ENCODE data around the gene CDKN2AIP.

The CDKN2AIP gene

GRCh38 chr4:183412821-183413220 lies 31.6 kb upstream of the CDKN2AIP start:
- POLR2A ChIA-PET: no interaction called here
- WGBS (ENCODE audit: insufficient coverage): 84% methylated on average over 9 of the region's 11 CpGs
- Histone ChIP-seq H3K27me3 (replicated peaks in 2 of 5; ENCODE audit: control insufficient read depth in 4 of 5, insufficient read depth in 5 of 5, low read length in 4 of 5) (no peaks in the 10 kb centered on the region), H3K27ac (ENCODE audit: insufficient read depth in 1 of 2, low read depth in 1 of 2, low read length in 2 of 2, poor library complexity in 1 of 2, severe bottlenecking in 2 of 2) (no peak overlapping the region), H3K4me1 (ENCODE audit: control extremely low read depth in 1 of 4, control insufficient read depth in 4 of 4, insufficient read depth in 4 of 4, low read length in 3 of 4) (peaks cover 0 to 14% (median 9%) of the 10 kb centered on the region in 4 experiments), H3K36me3 (ENCODE audit: control insufficient read depth in 4 of 4, insufficient read depth in 4 of 4, low read length in 3 of 4) (no peaks in the 10 kb centered on the region), H3K4me3 (ENCODE audit: control insufficient read depth in 1 of 7, extremely low read depth in 1 of 7, insufficient read depth in 4 of 7, low read depth in 2 of 7, low read length in 6 of 7) (no peak overlapping the region), H3K9me3 (ENCODE audit: control extremely low read depth in 1 of 5, control insufficient read depth in 4 of 5, insufficient read depth in 2 of 5, low read depth in 1 of 5, low read length in 4 of 5) (no peaks in the 10 kb centered on the region)
- no peak for DNase-seq
- CTCF ChIA-PET: no interaction called here

DNA sequence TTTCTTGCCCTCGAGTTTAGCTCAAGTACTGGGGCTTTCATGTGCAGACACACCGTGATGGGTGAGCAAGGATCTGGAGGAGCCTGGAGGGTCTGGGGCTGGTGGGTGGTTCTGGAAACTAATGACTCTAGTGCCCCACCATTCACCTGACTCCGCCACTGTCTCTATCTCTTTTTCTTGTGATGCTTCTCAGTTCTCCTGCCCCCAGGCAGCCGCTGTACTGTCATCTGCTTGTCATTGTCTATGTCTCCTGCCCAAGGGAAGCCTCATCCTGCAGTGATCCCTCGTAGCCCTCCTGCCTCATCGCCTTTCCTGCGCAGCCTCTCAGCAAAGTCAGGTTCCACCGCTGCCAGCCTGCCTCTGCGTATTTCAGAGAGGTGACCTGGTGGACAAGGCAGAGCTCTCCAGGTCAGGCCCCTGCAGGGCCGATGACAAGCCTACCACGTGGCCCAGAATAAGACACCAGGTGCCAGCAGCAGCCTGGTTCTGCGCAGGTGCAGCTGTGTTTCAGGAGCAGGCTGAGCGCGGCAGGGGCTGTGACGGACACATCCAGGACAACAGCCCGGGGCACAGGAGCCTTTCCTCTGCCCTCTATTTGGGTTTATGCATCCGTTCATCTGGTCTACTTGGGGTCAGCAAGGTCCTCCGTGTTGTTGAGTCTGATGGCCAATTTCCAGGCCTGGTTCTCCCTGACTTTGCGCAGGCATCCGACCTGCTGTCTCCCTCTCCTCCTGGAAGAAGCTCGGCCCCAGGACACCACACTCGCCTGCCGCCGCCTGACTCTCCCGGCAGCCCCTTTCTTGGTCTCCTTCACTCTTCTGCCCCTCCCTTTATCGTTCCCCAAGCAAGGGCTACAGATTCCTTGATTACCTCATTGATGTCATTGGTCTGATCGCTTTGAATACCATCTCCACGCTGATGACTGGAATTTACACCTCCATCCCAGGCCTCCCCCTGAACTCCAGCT lies 30.9 kb upstream of the CDKN2AIP start:
- CTCF ChIA-PET: no interaction called here

GRCh38 chr4:183416879-183417755 lies 27.3 kb upstream of the CDKN2AIP start:
- POLR2A ChIA-PET: no interaction called here
- H3K27ac ChIP-seq (ENCODE audit: insufficient read depth in 1 of 2, low read depth in 1 of 2, low read length in 2 of 2, poor library complexity in 1 of 2, severe bottlenecking in 2 of 2): no peak overlapping the region
- no peaks in the 10 kb centered on the region for H3K27me3 ChIP-seq (replicated peaks in 2 of 5; ENCODE audit: control insufficient read depth in 4 of 5, insufficient read depth in 5 of 5, low read length in 4 of 5)
- CTCF ChIA-PET: interaction anchor here (2.0 kb wide), 1 partner anchor 10 kb away, joined by 9 read pairs; no protein-coding TSS in a partner anchor
- H3K9me3 ChIP-seq (ENCODE audit: control extremely low read depth in 1 of 5, control insufficient read depth in 4 of 5, insufficient read depth in 2 of 5, low read depth in 1 of 5, low read length in 4 of 5): no peaks in the 10 kb centered on the region
- H3K36me3 ChIP-seq (ENCODE audit: control insufficient read depth in 4 of 4, insufficient read depth in 4 of 4, low read length in 3 of 4): no peaks in the 10 kb centered on the region
- H3K4me1 ChIP-seq (ENCODE audit: control extremely low read depth in 1 of 4, control insufficient read depth in 4 of 4, insufficient read depth in 4 of 4, low read length in 3 of 4): no peaks in the 10 kb centered on the region
- WGBS (ENCODE audit: insufficient coverage): 94% methylated on average over 6 of the region's 10 CpGs
- no peak for DNase-seq
- H3K4me3 ChIP-seq (ENCODE audit: control insufficient read depth in 1 of 7, extremely low read depth in 1 of 7, insufficient read depth in 4 of 7, low read depth in 2 of 7, low read length in 6 of 7): no peak overlapping the region

More for the DNA sequence above, 30.9 kb upstream of the CDKN2AIP start:
- H3K4me3 ChIP-seq (ENCODE audit: control insufficient read depth in 1 of 7, extremely low read depth in 1 of 7, insufficient read depth in 4 of 7, low read depth in 2 of 7, low read length in 6 of 7): no peak overlapping the region
- no peaks in the 10 kb centered on the region for H3K36me3 ChIP-seq (ENCODE audit: control insufficient read depth in 4 of 4, insufficient read depth in 4 of 4, low read length in 3 of 4)
- 95% methylated on average over 28 of the region's 28 CpGs for WGBS (ENCODE audit: insufficient coverage)
- no peaks in the 10 kb centered on the region for H3K9me3 ChIP-seq (ENCODE audit: control extremely low read depth in 1 of 5, control insufficient read depth in 4 of 5, insufficient read depth in 2 of 5, low read depth in 1 of 5, low read length in 4 of 5)
- POLR2A ChIA-PET: no interaction called here
- peaks cover 0 to 9% (median 7%) of the 10 kb centered on the region in 4 experiments for H3K4me1 ChIP-seq (ENCODE audit: control extremely low read depth in 1 of 4, control insufficient read depth in 4 of 4, insufficient read depth in 4 of 4, low read length in 3 of 4)
- H3K27me3 ChIP-seq (replicated peaks in 2 of 5; ENCODE audit: control insufficient read depth in 4 of 5, insufficient read depth in 5 of 5, low read length in 4 of 5): no peaks in the 10 kb centered on the region
- no peak for DNase-seq
- no peak overlapping the region for H3K27ac ChIP-seq (ENCODE audit: insufficient read depth in 1 of 2, low read depth in 1 of 2, low read length in 2 of 2, poor library complexity in 1 of 2, severe bottlenecking in 2 of 2)

DNA sequence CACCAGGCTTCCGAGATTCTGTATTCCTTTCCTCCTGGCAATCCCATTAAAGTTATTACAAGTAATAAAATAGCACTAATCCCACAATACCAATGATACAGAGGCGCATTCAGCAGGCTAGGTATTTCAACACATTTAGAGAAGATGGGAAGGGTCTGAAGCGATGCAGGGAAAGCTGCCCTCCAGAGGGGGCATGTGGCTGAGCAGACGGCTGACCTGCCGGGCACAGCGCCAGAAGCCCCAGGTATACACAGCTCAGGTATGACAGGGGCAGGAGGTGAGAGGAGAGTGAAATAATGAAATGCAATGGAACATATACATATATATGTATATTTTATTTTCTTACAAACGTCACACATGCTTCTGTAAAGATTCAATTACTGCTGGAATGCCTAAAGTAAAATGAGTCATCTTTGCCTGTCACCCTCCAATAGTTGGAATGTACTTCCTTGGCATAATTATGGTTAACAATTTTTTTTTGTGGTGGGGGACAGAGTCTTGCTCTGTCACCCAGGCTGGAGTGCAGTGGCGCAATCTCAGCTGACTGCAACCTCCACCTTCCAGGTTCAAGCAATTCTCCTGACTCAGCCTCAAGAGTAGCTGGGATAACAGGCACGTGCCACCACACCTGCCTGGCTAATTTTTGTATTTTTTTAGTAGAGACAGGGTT lies 21.3 kb upstream of the CDKN2AIP start:
- no peak for DNase-seq
- WGBS (ENCODE audit: insufficient coverage): 97% methylated on average over 5 of the region's 9 CpGs
- Histone ChIP-seq H3K9me3 (ENCODE audit: control extremely low read depth in 1 of 5, control insufficient read depth in 4 of 5, insufficient read depth in 2 of 5, low read depth in 1 of 5, low read length in 4 of 5) (no peaks in the 10 kb centered on the region), H3K27ac (ENCODE audit: insufficient read depth in 1 of 2, low read depth in 1 of 2, low read length in 2 of 2, poor library complexity in 1 of 2, severe bottlenecking in 2 of 2) (no peak overlapping the region), H3K4me1 (ENCODE audit: control extremely low read depth in 1 of 4, control insufficient read depth in 4 of 4, insufficient read depth in 4 of 4, low read length in 3 of 4) (peaks cover 0 to 2% (median 0%) of the 10 kb centered on the region in 4 experiments), H3K4me3 (ENCODE audit: control insufficient read depth in 1 of 7, extremely low read depth in 1 of 7, insufficient read depth in 4 of 7, low read depth in 2 of 7, low read length in 6 of 7) (no peak overlapping the region), H3K36me3 (ENCODE audit: control insufficient read depth in 4 of 4, insufficient read depth in 4 of 4, low read length in 3 of 4) (no peaks in the 10 kb centered on the region), H3K27me3 (replicated peaks in 2 of 5; ENCODE audit: control insufficient read depth in 4 of 5, insufficient read depth in 5 of 5, low read length in 4 of 5) (no peaks in the 10 kb centered on the region)
- POLR2A ChIA-PET: no interaction called here
- CTCF ChIA-PET: interaction anchor here (1.4 kb wide), 1 partner anchor 24 kb away, joined by 3 read pairs; no protein-coding TSS in a partner anchor

- CTCF ChIA-PET: interaction anchor here (1.1 kb wide), 1 partner anchor 17 kb away, joined by 3 read pairs; no protein-coding TSS in a partner anchor
- Histone ChIP-seq H3K4me1 (ENCODE audit: control extremely low read depth in 1 of 4, control insufficient read depth in 4 of 4, insufficient read depth in 4 of 4, low read length in 3 of 4) (peaks cover 0 to 2% (median 0%) of the 10 kb centered on the region in 4 experiments), H3K27me3 (replicated peaks in 2 of 5; ENCODE audit: control insufficient read depth in 4 of 5, insufficient read depth in 5 of 5, low read length in 4 of 5) (no peaks in the 10 kb centered on the region), H3K4me3 (ENCODE audit: control insufficient read depth in 1 of 7, extremely low read depth in 1 of 7, insufficient read depth in 4 of 7, low read depth in 2 of 7, low read length in 6 of 7) (no peak overlapping the region), H3K9me3 (ENCODE audit: control extremely low read depth in 1 of 5, control insufficient read depth in 4 of 5, insufficient read depth in 2 of 5, low read depth in 1 of 5, low read length in 4 of 5) (no peaks in the 10 kb centered on the region), H3K27ac (ENCODE audit: insufficient read depth in 1 of 2, low read depth in 1 of 2, low read length in 2 of 2, poor library complexity in 1 of 2, severe bottlenecking in 2 of 2) (no peak overlapping the region), H3K36me3 (ENCODE audit: control insufficient read depth in 4 of 4, insufficient read depth in 4 of 4, low read length in 3 of 4) (no peaks in the 10 kb centered on the region)
- POLR2A ChIA-PET: no interaction called here
- no peak for DNase-seq
- WGBS (ENCODE audit: insufficient coverage): 28% methylated on average over 2 of the region's 5 CpGs
Observed at GRCh38 chr4:183424109-183424744, 20.2 kb upstream of the CDKN2AIP start.

GRCh38 chr4:183426507-183426906 lies 17.9 kb upstream of the CDKN2AIP start:
- WGBS (ENCODE audit: insufficient coverage): 72% methylated on average over 2 of the region's 6 CpGs
- no peaks in the 10 kb centered on the region for H3K27me3 ChIP-seq (replicated peaks in 2 of 5; ENCODE audit: control insufficient read depth in 4 of 5, insufficient read depth in 5 of 5, low read length in 4 of 5)
- no peak overlapping the region for H3K27ac ChIP-seq (ENCODE audit: insufficient read depth in 1 of 2, low read depth in 1 of 2, low read length in 2 of 2, poor library complexity in 1 of 2, severe bottlenecking in 2 of 2)
- no peaks in the 10 kb centered on the region for H3K9me3 ChIP-seq (ENCODE audit: control extremely low read depth in 1 of 5, control insufficient read depth in 4 of 5, insufficient read depth in 2 of 5, low read depth in 1 of 5, low read length in 4 of 5)
- ChIA-PET CTCF (interaction anchor here (1.2 kb wide), 1 partner anchor 17 kb away, joined by 3 read pairs; no protein-coding TSS in a partner anchor), POLR2A (no interaction called here)
- H3K4me1 ChIP-seq (ENCODE audit: control extremely low read depth in 1 of 4, control insufficient read depth in 4 of 4, insufficient read depth in 4 of 4, low read length in 3 of 4): peaks cover 0 to 10% (median 6%) of the 10 kb centered on the region in 4 experiments
- H3K4me3 ChIP-seq (ENCODE audit: control insufficient read depth in 1 of 7, extremely low read depth in 1 of 7, insufficient read depth in 4 of 7, low read depth in 2 of 7, low read length in 6 of 7): no peak overlapping the region
- no peak for DNase-seq
- no peaks in the 10 kb centered on the region for H3K36me3 ChIP-seq (ENCODE audit: control insufficient read depth in 4 of 4, insufficient read depth in 4 of 4, low read length in 3 of 4)
